ENCODE data around the gene CFAP92. TPM values are rescaled to one million over a fixed set of nuclear protein-coding genes. Genes with fewer than 3 reads are reported as not detected.

Gene CFAP92
- total RNA-seq, 1 experiment from 2014 or later, result 0.92 TPM

DNA sequence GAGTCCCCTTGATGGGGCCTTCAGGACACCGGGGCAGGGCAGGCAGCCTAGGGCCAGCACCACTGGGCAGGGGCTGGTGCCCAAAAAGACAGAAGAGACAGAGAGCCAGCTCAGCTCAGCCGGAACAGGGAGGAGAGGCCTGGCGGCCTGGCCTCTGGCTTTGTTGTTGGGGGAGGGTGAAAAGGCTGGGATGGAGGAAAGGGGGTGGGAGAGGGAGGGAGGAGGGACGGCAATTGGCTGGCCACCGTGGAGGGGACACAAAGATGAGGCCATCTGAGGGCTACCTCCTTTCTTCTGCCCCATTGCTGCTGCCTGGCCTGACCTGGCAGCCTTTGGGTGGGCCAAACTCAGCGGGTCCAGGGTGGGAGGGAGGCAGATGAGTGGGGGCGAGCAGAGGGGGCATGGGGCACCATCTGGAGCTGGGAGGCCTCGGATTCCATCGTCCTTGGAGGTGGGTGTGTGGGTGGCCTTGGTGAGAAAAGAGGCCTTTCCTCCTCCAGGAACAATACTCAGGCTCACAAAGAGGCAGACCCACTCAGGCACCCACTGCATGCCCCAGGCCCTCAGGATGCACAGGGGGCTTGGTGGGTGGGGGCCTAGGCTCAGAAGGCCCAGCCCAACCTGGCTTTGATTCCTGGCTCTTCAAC is 16.6 kb upstream of the CFAP92 start:
- H3T11ph ChIP-seq (ENCODE audit: low read length), result no peak overlapping the region
- no CpG with 5 or more reads among the region's 9 CpGs for WGBS (ENCODE audit: extremely low coverage, insufficient read length, low lambda C conversion rate)
- H3K4me1 ChIP-seq (ENCODE audit: insufficient read depth, low read length), result no peaks in the 10 kb centered on the region
- H4K20me1 ChIP-seq (ENCODE audit: control insufficient read depth, insufficient read depth, insufficient read length), result no peaks in the 10 kb centered on the region
- TF ChIP-seq, protein P1, sequence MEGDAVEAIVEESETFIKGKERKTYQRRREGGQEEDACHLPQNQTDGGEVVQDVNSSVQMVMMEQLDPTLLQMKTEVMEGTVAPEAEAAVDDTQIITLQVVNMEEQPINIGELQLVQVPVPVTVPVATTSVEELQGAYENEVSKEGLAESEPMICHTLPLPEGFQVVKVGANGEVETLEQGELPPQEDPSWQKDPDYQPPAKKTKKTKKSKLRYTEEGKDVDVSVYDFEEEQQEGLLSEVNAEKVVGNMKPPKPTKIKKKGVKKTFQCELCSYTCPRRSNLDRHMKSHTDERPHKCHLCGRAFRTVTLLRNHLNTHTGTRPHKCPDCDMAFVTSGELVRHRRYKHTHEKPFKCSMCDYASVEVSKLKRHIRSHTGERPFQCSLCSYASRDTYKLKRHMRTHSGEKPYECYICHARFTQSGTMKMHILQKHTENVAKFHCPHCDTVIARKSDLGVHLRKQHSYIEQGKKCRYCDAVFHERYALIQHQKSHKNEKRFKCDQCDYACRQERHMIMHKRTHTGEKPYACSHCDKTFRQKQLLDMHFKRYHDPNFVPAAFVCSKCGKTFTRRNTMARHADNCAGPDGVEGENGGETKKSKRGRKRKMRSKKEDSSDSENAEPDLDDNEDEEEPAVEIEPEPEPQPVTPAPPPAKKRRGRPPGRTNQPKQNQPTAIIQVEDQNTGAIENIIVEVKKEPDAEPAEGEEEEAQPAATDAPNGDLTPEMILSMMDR (conservative IDR thresholded peaks at IDR 0.05), result no peak
- H3K27me3 Mint-ChIP-seq (ENCODE audit: low read depth), result peaks cover 39% of the 10 kb centered on the region
- no peak overlapping the region for H2AK5ac ChIP-seq (ENCODE audit: insufficient read length, low read length)
- H3K27me3 ChIP-seq (ENCODE audit: insufficient read depth, low read length), result no peaks in the 10 kb centered on the region; the same call in 1 of the 2 replicates
- H3K4me1 Mint-ChIP-seq, result peaks cover 0 to 3% of the 10 kb centered on the region in 2 experiments; a peak in 1 of 4 replicates
- H3K9me3 ChIP-seq (ENCODE audit: control insufficient read depth, low read depth, low read length), result no peaks in the 10 kb centered on the region
- no peak overlapping the region for H3K4ac ChIP-seq (ENCODE audit: low read depth, low read length)
- H4K8ac ChIP-seq (replicated peaks; ENCODE audit: insufficient read length, low read depth, low read length), result no peak overlapping the region
- H2BK20ac ChIP-seq (ENCODE audit: low read depth, low read length, poor library complexity, severe bottlenecking), result no peak overlapping the region
- no peak overlapping the region for H3K4me3 Mint-ChIP-seq
- H2BK120ac ChIP-seq (ENCODE audit: low read depth, low read length, poor library complexity, severe bottlenecking), result no peak overlapping the region
- no peak overlapping the region for H4K91ac ChIP-seq (ENCODE audit: insufficient read length, low read depth, low read length)
- H3K4me2 ChIP-seq (ENCODE audit: insufficient read depth, insufficient read length, low read length), result no peak overlapping the region
- no peak overlapping the region for H3K27ac Mint-ChIP-seq
- H3K9me3 Mint-ChIP-seq, result no peaks in the 10 kb centered on the region
- H3K79me1 ChIP-seq (ENCODE audit: insufficient read depth, low read depth, low read length, poor library complexity, severe bottlenecking), result no peaks in the 10 kb centered on the region
- H3K23ac ChIP-seq (ENCODE audit: insufficient read length, low read depth, low read length), result no peak overlapping the region
- H3K18ac ChIP-seq (ENCODE audit: insufficient read length, low read depth, low read length), result no peak overlapping the region
- H3K56ac ChIP-seq (ENCODE audit: insufficient read length, low read depth, low read length), result no peak overlapping the region
- no peak overlapping the region for H2BK15ac ChIP-seq (ENCODE audit: low read depth, low read length)
- no peak overlapping the region for H2BK12ac ChIP-seq (ENCODE audit: insufficient read length, low read depth, low read length)
- no peaks in the 10 kb centered on the region for H3K23me2 ChIP-seq (ENCODE audit: insufficient read length, low read depth, low read length, poor library complexity, severe bottlenecking)
- no peak overlapping the region for H3K27ac ChIP-seq (ENCODE audit: insufficient read length, low read depth, low read length)
- no peaks in the 10 kb centered on the region for H3K36me3 Mint-ChIP-seq (ENCODE audit: insufficient read depth in 1 of 3, low read depth in 3 of 3)
- no peak for DNase-seq
- H3K9ac ChIP-seq (ENCODE audit: extremely low read depth, insufficient read length, low read length), result no peak overlapping the region
- no peak overlapping the region for H2BK5ac ChIP-seq (ENCODE audit: insufficient read length, low read length)
- no peak overlapping the region for H2AFZ ChIP-seq (ENCODE audit: low read length)
- H3K79me2 ChIP-seq (ENCODE audit: insufficient read depth, low read length), result no peaks in the 10 kb centered on the region
- H4K5ac ChIP-seq (ENCODE audit: insufficient read length, low read depth, low read length), result no peak overlapping the region
- no peak overlapping the region; the same call in 1 of the 2 replicates for H3K14ac ChIP-seq (ENCODE audit: insufficient read depth, low read length)
